WTC11 (cell line): ENCODE data around the gene GZMM. TPM values are rescaled to one million over a fixed set of nuclear protein-coding genes. Genes with fewer than 3 reads are reported as not detected.

Experiments used
- CREB1 ChIP-seq: sonication (generic); formaldehyde crosslinking; IDR thresholded peaks from 2 replicates; pipeline ENCODE4 v1.8.0; 2023; ENCODE audit warnings: mild to moderate bottlenecking, missing genetic modification reagents
- FOXJ3 ChIP-seq: sonication (generic); formaldehyde crosslinking; IDR thresholded peaks from 2 replicates; pipeline ENCODE4 v1.9.0; 2021; ENCODE audit warnings: missing genetic modification reagents, mild to moderate bottlenecking, borderline replicate concordance
- GABPB1 ChIP-seq: sonication (generic); formaldehyde crosslinking; IDR thresholded peaks from 2 replicates; pipeline ENCODE4 v1.8.1; 2023; ENCODE audit warnings: mild to moderate bottlenecking, missing genetic modification reagents
- KAT7 ChIP-seq: sonication (generic); formaldehyde crosslinking; IDR thresholded peaks from 2 replicates; pipeline ENCODE4 v1.8.1; 2023; ENCODE audit warnings: missing genetic modification reagents, mild to moderate bottlenecking, borderline replicate concordance
- NFATC4 ChIP-seq: fragments of 250-450 bp; sonication (Bioruptor Pico); IDR thresholded peaks from 2 replicates; pipeline ENCODE4 v1.9.0; 2021; ENCODE audit warnings: mild to moderate bottlenecking
- SOX15 ChIP-seq: fragments of 250-450 bp; sonication (Bioruptor Pico); IDR thresholded peaks from 2 replicates; pipeline ENCODE4 v1.9.0; 2021; ENCODE audit warnings: mild to moderate bottlenecking
- SP1 ChIP-seq: sonication (generic); formaldehyde crosslinking; conservative IDR thresholded peaks from 2 replicates; pipeline ENCODE4 v1.8.1; 2022; ENCODE audit warnings: missing genetic modification reagents
- TEAD1 ChIP-seq: sonication (generic); formaldehyde crosslinking; IDR thresholded peaks from 2 replicates; pipeline ENCODE4 v1.8.0; 2022; ENCODE audit warnings: mild to moderate bottlenecking, missing genetic modification reagents
- total RNA-seq: library from RNA; stranded (reverse); gene quantifications from 3 replicates; pipeline ENCODE4 v1.2.3, GENCODE V29; 2021
- TF ChIP-seq, protein P1 (sequence below): sonication (generic); formaldehyde crosslinking; IDR thresholded peaks from 2 replicates; pipeline ENCODE4 v1.8.0; 2023; ENCODE audit warnings: missing genetic modification reagents, mild to moderate bottlenecking, borderline replicate concordance
- TF ChIP-seq, protein P2 (sequence below): sonication (generic); formaldehyde crosslinking; conservative IDR thresholded peaks from 2 replicates; pipeline ENCODE4 v1.8.1; 2023; ENCODE audit warnings: mild to moderate bottlenecking, low read depth, missing genetic modification reagents, moderate library complexity
- TF ChIP-seq, protein P3 (sequence below): fragments of 250-450 bp; sonication (Bioruptor Pico); IDR thresholded peaks from 2 replicates; pipeline ENCODE4 v1.9.0; 2021; ENCODE audit warnings: mild to moderate bottlenecking
- TF ChIP-seq, protein P4 (sequence below): fragments of 250-450 bp; sonication (Bioruptor Pico); IDR thresholded peaks from 2 replicates; pipeline ENCODE4 v1.9.0; 2021; ENCODE audit warnings: mild to moderate bottlenecking, borderline replicate concordance
- TF ChIP-seq, protein P5 (sequence below): sonication (generic); formaldehyde crosslinking; IDR thresholded peaks from 2 replicates; pipeline ENCODE4 v1.8.1; 2022; ENCODE audit warnings: mild to moderate bottlenecking, moderate library complexity, missing genetic modification reagents
- TF ChIP-seq, protein P6 (sequence below): sonication (generic); formaldehyde crosslinking; IDR thresholded peaks from 2 replicates; pipeline ENCODE4 v1.8.0; 2022; ENCODE audit warnings: mild to moderate bottlenecking, missing genetic modification reagents
- TF ChIP-seq, protein P7 (sequence below): sonication (generic); formaldehyde crosslinking; IDR thresholded peaks from 2 replicates; pipeline ENCODE4 v1.8.1; 2023; ENCODE audit warnings: mild to moderate bottlenecking, missing genetic modification reagents, moderate library complexity
- TF ChIP-seq, protein P8 (sequence below): sonication (generic); formaldehyde crosslinking; IDR thresholded peaks from 2 replicates; pipeline ENCODE4 v1.8.1; 2023; ENCODE audit warnings: mild to moderate bottlenecking, missing genetic modification reagents, borderline replicate concordance

The GZMM gene
- total RNA-seq, 1 experiment from 2014 or later, result 0.68 TPM

DNA sequence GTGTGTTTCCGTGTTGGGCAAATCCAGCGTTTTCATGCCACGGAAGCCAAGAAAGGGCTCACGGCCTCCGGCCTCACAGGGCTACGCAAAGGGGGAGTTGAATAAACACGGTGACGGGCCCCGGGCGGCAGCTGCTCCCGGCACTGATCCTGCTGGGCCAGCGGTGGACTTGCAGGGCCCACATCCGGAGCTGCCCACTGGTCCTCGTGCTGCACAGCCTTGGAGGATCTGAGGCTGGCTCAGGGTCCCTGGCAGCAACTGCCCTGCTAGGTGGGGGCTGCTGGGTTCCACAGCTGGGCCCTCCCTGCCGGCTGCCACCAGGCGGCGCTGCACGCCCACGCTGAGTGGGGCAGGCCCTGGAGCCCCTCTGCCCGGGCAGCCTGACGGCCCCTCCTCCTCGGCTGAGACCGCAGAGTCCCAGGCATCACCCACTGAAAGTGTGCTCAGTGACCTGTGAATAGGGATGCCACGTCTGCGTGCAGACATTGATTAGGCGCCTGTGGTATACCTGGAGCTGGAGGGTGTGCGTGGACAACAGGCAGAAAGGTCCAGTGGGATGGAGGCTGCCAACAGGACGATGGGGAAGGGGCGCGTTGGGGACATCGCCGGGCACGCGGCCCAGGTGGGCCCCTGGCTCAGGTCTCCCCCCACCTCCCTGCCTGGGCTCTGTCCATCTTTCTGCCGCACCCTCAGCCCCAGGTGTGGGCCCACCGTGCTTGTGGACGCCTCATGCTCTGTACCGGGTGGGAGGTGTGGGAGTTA lies 40.6 kb downstream of the GZMM start (continued):
- TF ChIP-seq, protein P1, sequence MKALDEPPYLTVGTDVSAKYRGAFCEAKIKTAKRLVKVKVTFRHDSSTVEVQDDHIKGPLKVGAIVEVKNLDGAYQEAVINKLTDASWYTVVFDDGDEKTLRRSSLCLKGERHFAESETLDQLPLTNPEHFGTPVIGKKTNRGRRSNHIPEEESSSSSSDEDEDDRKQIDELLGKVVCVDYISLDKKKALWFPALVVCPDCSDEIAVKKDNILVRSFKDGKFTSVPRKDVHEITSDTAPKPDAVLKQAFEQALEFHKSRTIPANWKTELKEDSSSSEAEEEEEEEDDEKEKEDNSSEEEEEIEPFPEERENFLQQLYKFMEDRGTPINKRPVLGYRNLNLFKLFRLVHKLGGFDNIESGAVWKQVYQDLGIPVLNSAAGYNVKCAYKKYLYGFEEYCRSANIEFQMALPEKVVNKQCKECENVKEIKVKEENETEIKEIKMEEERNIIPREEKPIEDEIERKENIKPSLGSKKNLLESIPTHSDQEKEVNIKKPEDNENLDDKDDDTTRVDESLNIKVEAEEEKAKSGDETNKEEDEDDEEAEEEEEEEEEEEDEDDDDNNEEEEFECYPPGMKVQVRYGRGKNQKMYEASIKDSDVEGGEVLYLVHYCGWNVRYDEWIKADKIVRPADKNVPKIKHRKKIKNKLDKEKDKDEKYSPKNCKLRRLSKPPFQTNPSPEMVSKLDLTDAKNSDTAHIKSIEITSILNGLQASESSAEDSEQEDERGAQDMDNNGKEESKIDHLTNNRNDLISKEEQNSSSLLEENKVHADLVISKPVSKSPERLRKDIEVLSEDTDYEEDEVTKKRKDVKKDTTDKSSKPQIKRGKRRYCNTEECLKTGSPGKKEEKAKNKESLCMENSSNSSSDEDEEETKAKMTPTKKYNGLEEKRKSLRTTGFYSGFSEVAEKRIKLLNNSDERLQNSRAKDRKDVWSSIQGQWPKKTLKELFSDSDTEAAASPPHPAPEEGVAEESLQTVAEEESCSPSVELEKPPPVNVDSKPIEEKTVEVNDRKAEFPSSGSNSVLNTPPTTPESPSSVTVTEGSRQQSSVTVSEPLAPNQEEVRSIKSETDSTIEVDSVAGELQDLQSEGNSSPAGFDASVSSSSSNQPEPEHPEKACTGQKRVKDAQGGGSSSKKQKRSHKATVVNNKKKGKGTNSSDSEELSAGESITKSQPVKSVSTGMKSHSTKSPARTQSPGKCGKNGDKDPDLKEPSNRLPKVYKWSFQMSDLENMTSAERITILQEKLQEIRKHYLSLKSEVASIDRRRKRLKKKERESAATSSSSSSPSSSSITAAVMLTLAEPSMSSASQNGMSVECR (CRISPR knock-in tag), result 0 out of 2 replicates have a peak, but pooled peaks have one; percentile 17
- TF ChIP-seq KAT7, result 0 out of 2 replicates have a peak, but pooled peaks have one; percentile 90
- TF ChIP-seq, protein P2, sequence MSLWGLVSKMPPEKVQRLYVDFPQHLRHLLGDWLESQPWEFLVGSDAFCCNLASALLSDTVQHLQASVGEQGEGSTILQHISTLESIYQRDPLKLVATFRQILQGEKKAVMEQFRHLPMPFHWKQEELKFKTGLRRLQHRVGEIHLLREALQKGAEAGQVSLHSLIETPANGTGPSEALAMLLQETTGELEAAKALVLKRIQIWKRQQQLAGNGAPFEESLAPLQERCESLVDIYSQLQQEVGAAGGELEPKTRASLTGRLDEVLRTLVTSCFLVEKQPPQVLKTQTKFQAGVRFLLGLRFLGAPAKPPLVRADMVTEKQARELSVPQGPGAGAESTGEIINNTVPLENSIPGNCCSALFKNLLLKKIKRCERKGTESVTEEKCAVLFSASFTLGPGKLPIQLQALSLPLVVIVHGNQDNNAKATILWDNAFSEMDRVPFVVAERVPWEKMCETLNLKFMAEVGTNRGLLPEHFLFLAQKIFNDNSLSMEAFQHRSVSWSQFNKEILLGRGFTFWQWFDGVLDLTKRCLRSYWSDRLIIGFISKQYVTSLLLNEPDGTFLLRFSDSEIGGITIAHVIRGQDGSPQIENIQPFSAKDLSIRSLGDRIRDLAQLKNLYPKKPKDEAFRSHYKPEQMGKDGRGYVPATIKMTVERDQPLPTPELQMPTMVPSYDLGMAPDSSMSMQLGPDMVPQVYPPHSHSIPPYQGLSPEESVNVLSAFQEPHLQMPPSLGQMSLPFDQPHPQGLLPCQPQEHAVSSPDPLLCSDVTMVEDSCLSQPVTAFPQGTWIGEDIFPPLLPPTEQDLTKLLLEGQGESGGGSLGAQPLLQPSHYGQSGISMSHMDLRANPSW, result no peak
- no peak for TF ChIP-seq SOX15 (CRISPR knock-in tag)
- TF ChIP-seq, protein P3, sequence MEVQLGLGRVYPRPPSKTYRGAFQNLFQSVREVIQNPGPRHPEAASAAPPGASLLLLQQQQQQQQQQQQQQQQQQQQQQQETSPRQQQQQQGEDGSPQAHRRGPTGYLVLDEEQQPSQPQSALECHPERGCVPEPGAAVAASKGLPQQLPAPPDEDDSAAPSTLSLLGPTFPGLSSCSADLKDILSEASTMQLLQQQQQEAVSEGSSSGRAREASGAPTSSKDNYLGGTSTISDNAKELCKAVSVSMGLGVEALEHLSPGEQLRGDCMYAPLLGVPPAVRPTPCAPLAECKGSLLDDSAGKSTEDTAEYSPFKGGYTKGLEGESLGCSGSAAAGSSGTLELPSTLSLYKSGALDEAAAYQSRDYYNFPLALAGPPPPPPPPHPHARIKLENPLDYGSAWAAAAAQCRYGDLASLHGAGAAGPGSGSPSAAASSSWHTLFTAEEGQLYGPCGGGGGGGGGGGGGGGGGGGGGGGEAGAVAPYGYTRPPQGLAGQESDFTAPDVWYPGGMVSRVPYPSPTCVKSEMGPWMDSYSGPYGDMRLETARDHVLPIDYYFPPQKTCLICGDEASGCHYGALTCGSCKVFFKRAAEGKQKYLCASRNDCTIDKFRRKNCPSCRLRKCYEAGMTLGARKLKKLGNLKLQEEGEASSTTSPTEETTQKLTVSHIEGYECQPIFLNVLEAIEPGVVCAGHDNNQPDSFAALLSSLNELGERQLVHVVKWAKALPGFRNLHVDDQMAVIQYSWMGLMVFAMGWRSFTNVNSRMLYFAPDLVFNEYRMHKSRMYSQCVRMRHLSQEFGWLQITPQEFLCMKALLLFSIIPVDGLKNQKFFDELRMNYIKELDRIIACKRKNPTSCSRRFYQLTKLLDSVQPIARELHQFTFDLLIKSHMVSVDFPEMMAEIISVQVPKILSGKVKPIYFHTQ (CRISPR knock-in tag), result peak; percentile 15; the same call in 1 of the 2 replicates
- TF ChIP-seq, protein P4, sequence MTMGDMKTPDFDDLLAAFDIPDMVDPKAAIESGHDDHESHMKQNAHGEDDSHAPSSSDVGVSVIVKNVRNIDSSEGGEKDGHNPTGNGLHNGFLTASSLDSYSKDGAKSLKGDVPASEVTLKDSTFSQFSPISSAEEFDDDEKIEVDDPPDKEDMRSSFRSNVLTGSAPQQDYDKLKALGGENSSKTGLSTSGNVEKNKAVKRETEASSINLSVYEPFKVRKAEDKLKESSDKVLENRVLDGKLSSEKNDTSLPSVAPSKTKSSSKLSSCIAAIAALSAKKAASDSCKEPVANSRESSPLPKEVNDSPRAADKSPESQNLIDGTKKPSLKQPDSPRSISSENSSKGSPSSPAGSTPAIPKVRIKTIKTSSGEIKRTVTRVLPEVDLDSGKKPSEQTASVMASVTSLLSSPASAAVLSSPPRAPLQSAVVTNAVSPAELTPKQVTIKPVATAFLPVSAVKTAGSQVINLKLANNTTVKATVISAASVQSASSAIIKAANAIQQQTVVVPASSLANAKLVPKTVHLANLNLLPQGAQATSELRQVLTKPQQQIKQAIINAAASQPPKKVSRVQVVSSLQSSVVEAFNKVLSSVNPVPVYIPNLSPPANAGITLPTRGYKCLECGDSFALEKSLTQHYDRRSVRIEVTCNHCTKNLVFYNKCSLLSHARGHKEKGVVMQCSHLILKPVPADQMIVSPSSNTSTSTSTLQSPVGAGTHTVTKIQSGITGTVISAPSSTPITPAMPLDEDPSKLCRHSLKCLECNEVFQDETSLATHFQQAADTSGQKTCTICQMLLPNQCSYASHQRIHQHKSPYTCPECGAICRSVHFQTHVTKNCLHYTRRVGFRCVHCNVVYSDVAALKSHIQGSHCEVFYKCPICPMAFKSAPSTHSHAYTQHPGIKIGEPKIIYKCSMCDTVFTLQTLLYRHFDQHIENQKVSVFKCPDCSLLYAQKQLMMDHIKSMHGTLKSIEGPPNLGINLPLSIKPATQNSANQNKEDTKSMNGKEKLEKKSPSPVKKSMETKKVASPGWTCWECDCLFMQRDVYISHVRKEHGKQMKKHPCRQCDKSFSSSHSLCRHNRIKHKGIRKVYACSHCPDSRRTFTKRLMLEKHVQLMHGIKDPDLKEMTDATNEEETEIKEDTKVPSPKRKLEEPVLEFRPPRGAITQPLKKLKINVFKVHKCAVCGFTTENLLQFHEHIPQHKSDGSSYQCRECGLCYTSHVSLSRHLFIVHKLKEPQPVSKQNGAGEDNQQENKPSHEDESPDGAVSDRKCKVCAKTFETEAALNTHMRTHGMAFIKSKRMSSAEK, result peak; percentile 74; the same call in 1 of the 2 replicates
- TF ChIP-seq, protein P5, sequence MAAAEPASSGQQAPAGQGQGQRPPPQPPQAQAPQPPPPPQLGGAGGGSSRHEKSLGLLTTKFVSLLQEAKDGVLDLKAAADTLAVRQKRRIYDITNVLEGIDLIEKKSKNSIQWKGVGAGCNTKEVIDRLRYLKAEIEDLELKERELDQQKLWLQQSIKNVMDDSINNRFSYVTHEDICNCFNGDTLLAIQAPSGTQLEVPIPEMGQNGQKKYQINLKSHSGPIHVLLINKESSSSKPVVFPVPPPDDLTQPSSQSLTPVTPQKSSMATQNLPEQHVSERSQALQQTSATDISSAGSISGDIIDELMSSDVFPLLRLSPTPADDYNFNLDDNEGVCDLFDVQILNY (CRISPR knock-in tag), result no peak
- no peak for TF ChIP-seq TEAD1 (CRISPR knock-in tag)
- TF ChIP-seq GABPB1, result peak; percentile 43; the same call in 1 of the 2 replicates
- peak; percentile 22; the same call in 1 of the 2 replicates for TF ChIP-seq NFATC4 (CRISPR knock-in tag)
- TF ChIP-seq, protein P6, sequence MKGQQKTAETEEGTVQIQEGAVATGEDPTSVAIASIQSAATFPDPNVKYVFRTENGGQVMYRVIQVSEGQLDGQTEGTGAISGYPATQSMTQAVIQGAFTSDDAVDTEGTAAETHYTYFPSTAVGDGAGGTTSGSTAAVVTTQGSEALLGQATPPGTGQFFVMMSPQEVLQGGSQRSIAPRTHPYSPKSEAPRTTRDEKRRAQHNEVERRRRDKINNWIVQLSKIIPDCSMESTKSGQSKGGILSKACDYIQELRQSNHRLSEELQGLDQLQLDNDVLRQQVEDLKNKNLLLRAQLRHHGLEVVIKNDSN (CRISPR knock-in tag), result peak; percentile 43; the same call in 1 of the 2 replicates
- TF ChIP-seq, protein P7, sequence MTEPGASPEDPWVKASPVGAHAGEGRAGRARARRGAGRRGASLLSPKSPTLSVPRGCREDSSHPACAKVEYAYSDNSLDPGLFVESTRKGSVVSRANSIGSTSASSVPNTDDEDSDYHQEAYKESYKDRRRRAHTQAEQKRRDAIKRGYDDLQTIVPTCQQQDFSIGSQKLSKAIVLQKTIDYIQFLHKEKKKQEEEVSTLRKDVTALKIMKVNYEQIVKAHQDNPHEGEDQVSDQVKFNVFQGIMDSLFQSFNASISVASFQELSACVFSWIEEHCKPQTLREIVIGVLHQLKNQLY, result no peak
- peak; percentile 82 for TF ChIP-seq SP1
- TF ChIP-seq CREB1 (CRISPR knock-in tag), result peak; percentile 59; the same call in 1 of the 2 replicates
- no peak for TF ChIP-seq FOXJ3
- TF ChIP-seq, protein P8, sequence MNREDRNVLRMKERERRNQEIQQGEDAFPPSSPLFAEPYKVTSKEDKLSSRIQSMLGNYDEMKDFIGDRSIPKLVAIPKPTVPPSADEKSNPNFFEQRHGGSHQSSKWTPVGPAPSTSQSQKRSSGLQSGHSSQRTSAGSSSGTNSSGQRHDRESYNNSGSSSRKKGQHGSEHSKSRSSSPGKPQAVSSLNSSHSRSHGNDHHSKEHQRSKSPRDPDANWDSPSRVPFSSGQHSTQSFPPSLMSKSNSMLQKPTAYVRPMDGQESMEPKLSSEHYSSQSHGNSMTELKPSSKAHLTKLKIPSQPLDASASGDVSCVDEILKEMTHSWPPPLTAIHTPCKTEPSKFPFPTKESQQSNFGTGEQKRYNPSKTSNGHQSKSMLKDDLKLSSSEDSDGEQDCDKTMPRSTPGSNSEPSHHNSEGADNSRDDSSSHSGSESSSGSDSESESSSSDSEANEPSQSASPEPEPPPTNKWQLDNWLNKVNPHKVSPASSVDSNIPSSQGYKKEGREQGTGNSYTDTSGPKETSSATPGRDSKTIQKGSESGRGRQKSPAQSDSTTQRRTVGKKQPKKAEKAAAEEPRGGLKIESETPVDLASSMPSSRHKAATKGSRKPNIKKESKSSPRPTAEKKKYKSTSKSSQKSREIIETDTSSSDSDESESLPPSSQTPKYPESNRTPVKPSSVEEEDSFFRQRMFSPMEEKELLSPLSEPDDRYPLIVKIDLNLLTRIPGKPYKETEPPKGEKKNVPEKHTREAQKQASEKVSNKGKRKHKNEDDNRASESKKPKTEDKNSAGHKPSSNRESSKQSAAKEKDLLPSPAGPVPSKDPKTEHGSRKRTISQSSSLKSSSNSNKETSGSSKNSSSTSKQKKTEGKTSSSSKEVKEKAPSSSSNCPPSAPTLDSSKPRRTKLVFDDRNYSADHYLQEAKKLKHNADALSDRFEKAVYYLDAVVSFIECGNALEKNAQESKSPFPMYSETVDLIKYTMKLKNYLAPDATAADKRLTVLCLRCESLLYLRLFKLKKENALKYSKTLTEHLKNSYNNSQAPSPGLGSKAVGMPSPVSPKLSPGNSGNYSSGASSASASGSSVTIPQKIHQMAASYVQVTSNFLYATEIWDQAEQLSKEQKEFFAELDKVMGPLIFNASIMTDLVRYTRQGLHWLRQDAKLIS (CRISPR knock-in tag), result 0 out of 2 replicates have a peak, but pooled peaks have one; percentile 40
